ENCODE data around the gene PLCH1. TPM values are rescaled to one million over a fixed set of nuclear protein-coding genes. Genes with fewer than 3 reads are reported as not detected.

The PLCH1 gene
- total and polyA plus RNA-seq, 9 of the 15 experiments (the other 6 are each of a cell fraction or from before 2014, with no cell fraction given), result 0.17 to 0.62 (median 0.40) TPM

- DNase-seq (ENCODE audit: extremely low read depth in 1 of 4, low spot score in 3 of 4) (no peak), FAIRE-seq (no peak), ATAC-seq (no peak)
- Histone ChIP-seq H4K20me1 (replicated peaks; ENCODE audit: control insufficient read depth, insufficient read depth, low read length) (no peaks in the 10 kb centered on the region), H3K4me1 (replicated peaks in 1 of 2; ENCODE audit: control insufficient read depth in 2 of 2, insufficient read depth in 2 of 2, low read length in 2 of 2) (no peaks in the 10 kb centered on the region), H3K27me3 (ENCODE audit: control insufficient read depth in 2 of 2, insufficient read depth in 2 of 2, low read length in 2 of 2) (peaks cover 0 to 3% of the 10 kb centered on the region in 2 experiments; a peak in 2 of 5 replicates), H3K9me1 (ENCODE audit: control insufficient read depth, insufficient read depth, low read length) (no peaks in the 10 kb centered on the region), H3K79me2 (ENCODE audit: control insufficient read depth, insufficient read depth, low read length) (no peaks in the 10 kb centered on the region), H3K27ac (ENCODE audit: extremely low read depth, low read depth, low read length) (no peak overlapping the region), H3K4me2 (ENCODE audit: insufficient read depth, low read length) (no peak overlapping the region), H3K9ac (ENCODE audit: insufficient read depth in 1 of 2, low read depth in 2 of 2, low read length in 2 of 2) (no peak overlapping the region), H3K36me3 (ENCODE audit: control insufficient read depth, insufficient read depth, low read length) (no peaks in the 10 kb centered on the region), H3K9me3 (replicated peaks; ENCODE audit: control insufficient read depth, insufficient read depth, low read depth, low read length) (no peaks in the 10 kb centered on the region), H2AFZ (ENCODE audit: low read depth, low read length) (no peak overlapping the region), H3K4me3 (no peak overlapping the region)
- intact Hi-C loops (cut with micrococcal nuclease), result no loop called here
- ChIA-PET POLR2A (no interaction called here), CTCF (ENCODE audit: low intra/inter-chr PET ratio) (no interaction called here)
- 4% methylated on average over 2 of the region's 2 CpGs for WGBS (ENCODE audit: insufficient coverage, low coverage, missing lambda C conversion rate)
- BruUV-seq (replicated peaks), result no TSS peak
- TF ChIP-seq GTF3C2 (IDR thresholded peaks at IDR 0.05; ENCODE audit: borderline replicate concordance, extremely low read depth, insufficient read length) (no peak), VEZF1 (CRISPR knock-in tag; IDR thresholded peaks at IDR 0.05) (no peak), ZNF696 (CRISPR knock-in tag; conservative IDR thresholded peaks at IDR 0.05) (no peak), NEUROD1 (IDR thresholded peaks at IDR 0.05; ENCODE audit: borderline replicate concordance, low read depth, low read length, partially characterized antibody) (no peak), ELK1 (CRISPR knock-in tag; IDR thresholded peaks at IDR 0.05) (no peak), KDM4B (IDR thresholded peaks at IDR 0.05; ENCODE audit: borderline replicate concordance in 2 of 2, low read depth in 1 of 2) (no peak), TAF1 (IDR thresholded peaks at IDR 0.05; ENCODE audit: control insufficient read depth, extremely low read depth, insufficient read depth, low read length, severe bottlenecking) (no peak), ZNF232 (CRISPR knock-in tag; IDR thresholded peaks at IDR 0.05) (no peak)
- in situ Hi-C loops (cut with MboI), result no loop called here
Observed at GRCh38 chr3:155555479-155556060, 189.3 kb downstream of the PLCH1 start.

Data from K562 (cell line).